WTC11 (cell line): ENCODE results near the gene RNF126.

Source experiments
- TF ChIP-seq, protein P1 (sequence below): sonication (generic); formaldehyde crosslinking; IDR thresholded peaks from 2 replicates; pipeline ENCODE4 v1.8.0; 2022; ENCODE audit warnings: mild to moderate bottlenecking, missing genetic modification reagents
- TF ChIP-seq, protein P2 (sequence below): fragments of 200-600 bp; IDR thresholded peaks from 2 replicates; pipeline ENCODE4 v1.8.0; 2022; ENCODE audit warnings: antibody characterized with exemption
- TF ChIP-seq, protein P3 (sequence below): sonication (generic); formaldehyde crosslinking; IDR thresholded peaks from 2 replicates; pipeline ENCODE4 v1.8.0; 2022; ENCODE audit warnings: mild to moderate bottlenecking, missing genetic modification reagents

DNA sequence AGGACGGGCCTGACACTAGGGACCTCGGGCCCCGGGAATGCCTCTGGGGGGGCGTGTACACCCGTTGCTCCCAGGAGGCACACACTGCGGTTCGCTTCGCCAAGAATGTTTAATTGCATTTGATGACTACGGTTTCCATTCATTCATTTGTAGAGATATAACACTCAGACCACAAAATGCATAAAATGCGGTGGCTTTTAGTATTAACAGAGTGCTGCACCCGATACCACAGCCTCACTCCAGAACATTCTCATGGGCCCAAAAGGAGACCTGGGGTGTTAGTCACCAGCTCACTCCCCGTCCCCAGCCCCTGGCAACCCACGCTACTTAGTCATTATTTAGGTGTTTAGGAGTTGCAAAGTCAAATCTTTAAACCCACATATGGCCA, 51.5 kb downstream of the RNF126 start:
- TF ChIP-seq, protein P1, sequence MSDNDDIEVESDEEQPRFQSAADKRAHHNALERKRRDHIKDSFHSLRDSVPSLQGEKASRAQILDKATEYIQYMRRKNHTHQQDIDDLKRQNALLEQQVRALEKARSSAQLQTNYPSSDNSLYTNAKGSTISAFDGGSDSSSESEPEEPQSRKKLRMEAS (CRISPR knock-in tag) = no peak
- TF ChIP-seq, protein P2, sequence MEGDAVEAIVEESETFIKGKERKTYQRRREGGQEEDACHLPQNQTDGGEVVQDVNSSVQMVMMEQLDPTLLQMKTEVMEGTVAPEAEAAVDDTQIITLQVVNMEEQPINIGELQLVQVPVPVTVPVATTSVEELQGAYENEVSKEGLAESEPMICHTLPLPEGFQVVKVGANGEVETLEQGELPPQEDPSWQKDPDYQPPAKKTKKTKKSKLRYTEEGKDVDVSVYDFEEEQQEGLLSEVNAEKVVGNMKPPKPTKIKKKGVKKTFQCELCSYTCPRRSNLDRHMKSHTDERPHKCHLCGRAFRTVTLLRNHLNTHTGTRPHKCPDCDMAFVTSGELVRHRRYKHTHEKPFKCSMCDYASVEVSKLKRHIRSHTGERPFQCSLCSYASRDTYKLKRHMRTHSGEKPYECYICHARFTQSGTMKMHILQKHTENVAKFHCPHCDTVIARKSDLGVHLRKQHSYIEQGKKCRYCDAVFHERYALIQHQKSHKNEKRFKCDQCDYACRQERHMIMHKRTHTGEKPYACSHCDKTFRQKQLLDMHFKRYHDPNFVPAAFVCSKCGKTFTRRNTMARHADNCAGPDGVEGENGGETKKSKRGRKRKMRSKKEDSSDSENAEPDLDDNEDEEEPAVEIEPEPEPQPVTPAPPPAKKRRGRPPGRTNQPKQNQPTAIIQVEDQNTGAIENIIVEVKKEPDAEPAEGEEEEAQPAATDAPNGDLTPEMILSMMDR = no peak
- TF ChIP-seq, protein P3, sequence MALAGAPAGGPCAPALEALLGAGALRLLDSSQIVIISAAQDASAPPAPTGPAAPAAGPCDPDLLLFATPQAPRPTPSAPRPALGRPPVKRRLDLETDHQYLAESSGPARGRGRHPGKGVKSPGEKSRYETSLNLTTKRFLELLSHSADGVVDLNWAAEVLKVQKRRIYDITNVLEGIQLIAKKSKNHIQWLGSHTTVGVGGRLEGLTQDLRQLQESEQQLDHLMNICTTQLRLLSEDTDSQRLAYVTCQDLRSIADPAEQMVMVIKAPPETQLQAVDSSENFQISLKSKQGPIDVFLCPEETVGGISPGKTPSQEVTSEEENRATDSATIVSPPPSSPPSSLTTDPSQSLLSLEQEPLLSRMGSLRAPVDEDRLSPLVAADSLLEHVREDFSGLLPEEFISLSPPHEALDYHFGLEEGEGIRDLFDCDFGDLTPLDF (CRISPR knock-in tag) = no peak
